Measurements from ENCODE around the gene FMNL2. TPM values are rescaled to one million over a fixed set of nuclear protein-coding genes. Genes with fewer than 3 reads are reported as not detected.

FMNL2 gene
- total RNA-seq, 1 donor from 2014 or later: 108 TPM

DNA sequence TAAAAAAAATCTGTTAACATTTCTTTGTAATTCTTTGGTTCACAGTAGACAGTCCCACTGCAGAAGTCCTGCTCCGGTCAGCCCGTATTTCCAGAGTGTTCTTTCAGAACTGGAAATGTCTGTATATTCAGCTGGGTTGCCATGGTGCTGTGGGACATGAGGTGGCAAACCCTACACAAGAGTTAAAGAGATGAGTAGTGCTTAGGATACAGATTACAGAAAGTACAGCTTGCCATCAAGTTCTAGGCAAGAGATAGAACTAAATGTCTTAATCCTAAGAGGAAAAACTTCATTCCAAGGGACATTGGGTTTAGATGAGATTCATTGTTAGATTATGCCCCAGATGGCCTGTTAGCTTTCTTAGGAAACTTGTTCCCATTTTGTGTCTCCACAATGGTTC is 60.1 kb downstream of the FMNL2 start:
- Mint-ChIP-seq H3K4me3 (ENCODE audit: low read depth) (no peak overlapping the region), H3K36me3 (ENCODE audit: insufficient read depth) (peaks cover 5% of the 10 kb centered on the region), H3K9me3 (ENCODE audit: low read depth) (no peaks in the 10 kb centered on the region), H3K27me3 (no peaks in the 10 kb centered on the region), H3K27ac (no peak overlapping the region), H3K4me1 (ENCODE audit: low read depth) (peaks cover 19% of the 10 kb centered on the region)
- no peak for DNase-seq (ENCODE audit: low spot score, unreplicated experiment)
- TF ChIP-seq, protein P1, sequence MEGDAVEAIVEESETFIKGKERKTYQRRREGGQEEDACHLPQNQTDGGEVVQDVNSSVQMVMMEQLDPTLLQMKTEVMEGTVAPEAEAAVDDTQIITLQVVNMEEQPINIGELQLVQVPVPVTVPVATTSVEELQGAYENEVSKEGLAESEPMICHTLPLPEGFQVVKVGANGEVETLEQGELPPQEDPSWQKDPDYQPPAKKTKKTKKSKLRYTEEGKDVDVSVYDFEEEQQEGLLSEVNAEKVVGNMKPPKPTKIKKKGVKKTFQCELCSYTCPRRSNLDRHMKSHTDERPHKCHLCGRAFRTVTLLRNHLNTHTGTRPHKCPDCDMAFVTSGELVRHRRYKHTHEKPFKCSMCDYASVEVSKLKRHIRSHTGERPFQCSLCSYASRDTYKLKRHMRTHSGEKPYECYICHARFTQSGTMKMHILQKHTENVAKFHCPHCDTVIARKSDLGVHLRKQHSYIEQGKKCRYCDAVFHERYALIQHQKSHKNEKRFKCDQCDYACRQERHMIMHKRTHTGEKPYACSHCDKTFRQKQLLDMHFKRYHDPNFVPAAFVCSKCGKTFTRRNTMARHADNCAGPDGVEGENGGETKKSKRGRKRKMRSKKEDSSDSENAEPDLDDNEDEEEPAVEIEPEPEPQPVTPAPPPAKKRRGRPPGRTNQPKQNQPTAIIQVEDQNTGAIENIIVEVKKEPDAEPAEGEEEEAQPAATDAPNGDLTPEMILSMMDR (IDR thresholded peaks at IDR 0.05; ENCODE audit: unreplicated experiment): no peak

DNA sequence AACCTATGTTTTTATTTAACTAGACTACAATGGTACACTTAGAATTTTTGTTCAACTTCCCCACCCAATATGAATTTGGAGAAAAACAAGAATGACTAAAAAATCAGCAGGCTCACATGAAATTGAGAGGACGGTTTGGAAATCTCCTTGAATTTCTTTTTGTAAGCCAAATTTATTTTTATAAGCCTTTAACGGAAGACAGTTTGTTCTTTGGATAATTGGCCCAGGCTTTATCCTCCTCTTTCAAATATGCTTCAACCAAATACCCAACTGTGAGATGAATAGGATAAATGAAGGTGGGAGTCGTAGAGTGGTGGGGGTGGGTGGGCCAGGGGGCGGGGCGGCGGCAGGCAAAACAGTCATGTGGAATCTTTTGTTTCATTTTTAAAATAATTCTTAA is 60.6 kb downstream of the FMNL2 start:
- Mint-ChIP-seq H3K4me3 (ENCODE audit: low read depth) (no peak overlapping the region), H3K4me1 (ENCODE audit: low read depth) (peaks cover 19% of the 10 kb centered on the region), H3K9me3 (ENCODE audit: low read depth) (no peaks in the 10 kb centered on the region)

DNA sequence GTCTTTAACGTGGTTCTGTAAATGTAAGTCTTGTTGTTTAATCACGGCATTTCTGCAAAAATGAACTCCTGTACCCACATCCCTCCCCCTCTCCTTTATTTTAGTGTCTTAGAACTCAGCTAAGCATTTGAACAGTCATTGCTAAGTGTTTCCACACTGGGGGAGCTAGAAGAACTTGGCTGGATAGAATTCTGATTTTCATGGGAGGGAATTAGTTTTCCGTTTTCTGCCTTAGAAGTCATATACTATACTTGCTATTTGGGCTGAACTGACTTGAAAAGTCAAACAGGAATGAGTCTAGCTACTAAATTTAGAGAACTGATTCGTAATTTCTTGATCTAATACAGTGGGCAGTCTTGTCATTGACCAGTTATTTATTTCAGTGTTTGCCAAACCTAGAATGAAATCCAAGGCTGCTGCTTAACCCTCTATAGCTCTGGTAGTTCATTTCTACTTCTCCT is 61.1 kb downstream of the FMNL2 start:
- TF ChIP-seq, protein P1 (IDR thresholded peaks at IDR 0.05; ENCODE audit: unreplicated experiment): no peak
- H3K36me3 Mint-ChIP-seq (ENCODE audit: insufficient read depth): peaks cover 3% of the 10 kb centered on the region
- H3K4me3 Mint-ChIP-seq (ENCODE audit: low read depth): no peak overlapping the region
- no peak for DNase-seq (ENCODE audit: low spot score, unreplicated experiment)
- H3K4me1 Mint-ChIP-seq (ENCODE audit: low read depth): peaks cover 18% of the 10 kb centered on the region
- H3K27ac Mint-ChIP-seq: no peak overlapping the region
- H3K9me3 Mint-ChIP-seq (ENCODE audit: low read depth): no peaks in the 10 kb centered on the region
- no peaks in the 10 kb centered on the region for H3K27me3 Mint-ChIP-seq

More for the DNA sequence above, 60.6 kb downstream of the FMNL2 start:
- no peak for DNase-seq (ENCODE audit: low spot score, unreplicated experiment)
- Mint-ChIP-seq H3K27ac (no peak overlapping the region), H3K27me3 (no peaks in the 10 kb centered on the region), H3K36me3 (ENCODE audit: insufficient read depth) (peaks cover 4% of the 10 kb centered on the region)
- TF ChIP-seq, protein P1 (IDR thresholded peaks at IDR 0.05; ENCODE audit: unreplicated experiment): no peak

DNA sequence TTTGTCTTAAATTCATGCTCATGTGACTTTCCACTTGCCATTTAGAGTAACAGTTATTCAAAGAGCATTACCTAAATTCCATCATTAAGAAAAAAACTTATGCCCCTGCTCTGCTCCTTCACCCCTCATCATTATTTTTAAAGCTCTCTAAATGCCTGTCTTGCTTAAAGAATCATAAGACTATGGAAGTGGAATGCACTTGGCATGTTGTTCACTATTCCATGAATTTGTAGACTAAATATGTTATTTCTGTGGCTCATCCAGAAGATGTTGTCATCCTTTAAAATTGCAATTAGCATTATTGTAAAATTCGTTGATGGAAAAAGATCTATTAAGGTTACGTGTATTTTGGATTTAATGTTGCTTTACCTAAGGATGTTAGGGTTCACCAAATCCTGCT is 61.8 kb downstream of the FMNL2 start:
- H3K4me3 Mint-ChIP-seq (ENCODE audit: low read depth): no peak overlapping the region
- no peak for DNase-seq (ENCODE audit: low spot score, unreplicated experiment)
- TF ChIP-seq, protein P1 (IDR thresholded peaks at IDR 0.05; ENCODE audit: unreplicated experiment): no peak
- no peak overlapping the region for H3K27ac Mint-ChIP-seq
- no peaks in the 10 kb centered on the region for H3K36me3 Mint-ChIP-seq (ENCODE audit: insufficient read depth)
- no peaks in the 10 kb centered on the region for H3K27me3 Mint-ChIP-seq
- H3K4me1 Mint-ChIP-seq (ENCODE audit: low read depth): peaks cover 19% of the 10 kb centered on the region
- no peaks in the 10 kb centered on the region for H3K9me3 Mint-ChIP-seq (ENCODE audit: low read depth)

DNA sequence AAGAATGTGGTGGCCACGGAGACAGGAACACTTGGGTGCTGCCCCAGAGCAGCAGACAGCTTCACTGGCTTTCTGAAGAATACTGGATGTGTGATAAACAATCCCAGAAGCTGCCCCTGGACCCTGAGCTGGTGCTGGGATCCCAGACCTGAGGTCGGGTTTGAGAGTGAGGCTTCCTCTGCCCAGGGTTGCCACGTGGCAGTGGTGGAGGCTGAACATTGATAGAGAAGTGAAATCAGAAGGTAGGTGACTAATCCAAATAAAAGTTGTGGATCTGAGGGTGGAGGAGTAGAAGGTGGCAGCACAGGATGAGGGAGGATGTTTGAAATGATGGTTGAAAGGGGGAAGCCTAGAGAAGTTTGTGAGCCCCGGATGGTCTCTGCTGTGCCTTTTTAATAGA is 64.0 kb downstream of the FMNL2 start:
- no peak overlapping the region for H3K27ac Mint-ChIP-seq
- no peaks in the 10 kb centered on the region for H3K9me3 Mint-ChIP-seq (ENCODE audit: low read depth)
- peaks cover 18% of the 10 kb centered on the region for H3K4me1 Mint-ChIP-seq (ENCODE audit: low read depth)
- TF ChIP-seq, protein P1 (IDR thresholded peaks at IDR 0.05; ENCODE audit: unreplicated experiment): no peak
- H3K36me3 Mint-ChIP-seq (ENCODE audit: insufficient read depth): no peaks in the 10 kb centered on the region
- no peaks in the 10 kb centered on the region for H3K27me3 Mint-ChIP-seq
- DNase-seq (ENCODE audit: low spot score, unreplicated experiment): no peak
- no peak overlapping the region for H3K4me3 Mint-ChIP-seq (ENCODE audit: low read depth)
